Activated T-cell treated with anti-CD3 and anti-CD28 coated beads, Interleukin-2, amount 50 U/mL, for 72 hours (primary cell): ENCODE measurements around the gene CROCC2. TPM values are rescaled to one million over a fixed set of nuclear protein-coding genes. Genes with fewer than 3 reads are reported as not detected.

ENCODE experiments used
- ATAC-seq, 2 donors: fragments of 150-1000 bp; cut with Tn5 transposase; replicated peaks in 1 of 2; 2 replicates each; pipeline ENCODE4 v1.10.0; 2021; ENCODE audit warnings: moderate library complexity in 2 of 2, mild to moderate bottlenecking in 1 of 2
- DNase-seq, 2 donors: peaks; one replicate each; pipeline ENCODE4 v3.0.0; 2021 to 2022; ENCODE audit warnings: mixed read lengths in 1 of 2
- H3K27ac Mint-ChIP-seq: one replicate; pipeline ENCODE4 v1.8.0; 2022; ENCODE audit warnings: mild to moderate bottlenecking, moderate library complexity, mixed read lengths
- H3K27me3 Mint-ChIP-seq: one replicate; pipeline ENCODE4 v1.8.0; 2022; ENCODE audit warnings: low read depth, mixed read lengths
- H3K36me3 Mint-ChIP-seq, 2 donors: one replicate each; pipeline ENCODE4 v1.8.0; 2022; ENCODE audit warnings: mixed read lengths in 2 of 2, mild to moderate bottlenecking in 1 of 2; ENCODE audit not compliant: insufficient read depth in 2 of 2
- H3K4me1 Mint-ChIP-seq: one replicate; pipeline ENCODE4 v1.8.0; 2022; ENCODE audit warnings: low read depth, mixed read lengths
- H3K4me3 Mint-ChIP-seq, 2 donors: one replicate each; pipeline ENCODE4 v1.8.0; 2022; ENCODE audit warnings: mild to moderate bottlenecking in 2 of 2, mixed read lengths in 2 of 2, moderate library complexity in 2 of 2
- H3K9me3 Mint-ChIP-seq, 2 donors: one replicate each; pipeline ENCODE4 v1.8.0; 2022; ENCODE audit warnings: mixed read lengths in 2 of 2
- total RNA-seq, 2 donors: library from RNA; stranded (reverse); gene quantifications; one replicate each; pipeline ENCODE4 v1.2.3, GENCODE V29; 2022

Gene CROCC2
- total RNA-seq, 2 donors from 2014 or later = not detected

DNA sequence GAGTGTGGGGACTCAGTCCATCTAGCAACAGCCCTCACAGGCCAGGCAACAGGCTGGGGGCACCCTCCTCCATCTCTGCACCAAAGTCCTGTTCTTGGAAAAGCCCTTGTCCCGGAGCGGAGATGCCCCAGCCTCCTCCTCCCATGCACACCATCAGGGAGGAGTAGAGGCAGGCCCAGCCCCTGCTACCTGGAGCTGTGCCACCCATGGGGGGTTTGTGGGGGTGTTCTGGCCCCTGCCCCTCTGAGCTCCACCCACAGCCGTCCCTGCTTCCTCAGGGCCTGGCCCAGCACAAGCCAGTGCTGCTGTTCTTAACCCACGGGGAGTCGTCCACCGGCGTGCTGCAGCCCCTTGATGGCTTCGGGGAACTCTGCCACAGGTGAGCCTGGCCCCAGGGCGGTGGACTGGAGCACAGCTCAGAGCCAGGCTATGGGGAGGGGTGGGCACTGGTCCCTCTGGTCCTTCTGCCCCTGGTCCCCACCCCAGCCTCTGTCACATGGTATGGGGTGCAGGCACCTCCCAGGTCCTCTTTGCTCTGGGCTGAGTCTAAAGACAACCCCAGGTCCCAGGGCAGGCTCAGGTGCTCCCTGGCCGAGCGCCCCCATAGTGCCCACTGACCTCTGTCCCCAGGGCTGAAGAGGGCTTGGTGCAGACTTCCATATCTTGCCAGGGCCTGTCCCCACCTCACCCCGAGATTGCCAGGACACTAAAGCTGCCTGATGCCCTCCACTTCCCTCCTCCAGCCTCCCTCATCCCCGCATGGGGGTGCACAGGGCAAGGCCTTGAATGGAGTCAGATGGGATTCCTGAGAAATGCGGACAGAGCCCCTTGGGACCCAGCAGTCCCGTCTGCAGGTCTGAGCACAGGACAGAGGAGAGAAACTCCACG is 34.8 kb upstream of the CROCC2 start:
- ATAC-seq (no peak), DNase-seq (no peak)
- Mint-ChIP-seq H3K9me3 (no peaks in the 10 kb centered on the region), H3K27ac (no peak overlapping the region), H3K4me1 (no peaks in the 10 kb centered on the region), H3K27me3 (no peaks in the 10 kb centered on the region), H3K4me3 (no peak overlapping the region), H3K36me3 (no peaks in the 10 kb centered on the region)

DNA sequence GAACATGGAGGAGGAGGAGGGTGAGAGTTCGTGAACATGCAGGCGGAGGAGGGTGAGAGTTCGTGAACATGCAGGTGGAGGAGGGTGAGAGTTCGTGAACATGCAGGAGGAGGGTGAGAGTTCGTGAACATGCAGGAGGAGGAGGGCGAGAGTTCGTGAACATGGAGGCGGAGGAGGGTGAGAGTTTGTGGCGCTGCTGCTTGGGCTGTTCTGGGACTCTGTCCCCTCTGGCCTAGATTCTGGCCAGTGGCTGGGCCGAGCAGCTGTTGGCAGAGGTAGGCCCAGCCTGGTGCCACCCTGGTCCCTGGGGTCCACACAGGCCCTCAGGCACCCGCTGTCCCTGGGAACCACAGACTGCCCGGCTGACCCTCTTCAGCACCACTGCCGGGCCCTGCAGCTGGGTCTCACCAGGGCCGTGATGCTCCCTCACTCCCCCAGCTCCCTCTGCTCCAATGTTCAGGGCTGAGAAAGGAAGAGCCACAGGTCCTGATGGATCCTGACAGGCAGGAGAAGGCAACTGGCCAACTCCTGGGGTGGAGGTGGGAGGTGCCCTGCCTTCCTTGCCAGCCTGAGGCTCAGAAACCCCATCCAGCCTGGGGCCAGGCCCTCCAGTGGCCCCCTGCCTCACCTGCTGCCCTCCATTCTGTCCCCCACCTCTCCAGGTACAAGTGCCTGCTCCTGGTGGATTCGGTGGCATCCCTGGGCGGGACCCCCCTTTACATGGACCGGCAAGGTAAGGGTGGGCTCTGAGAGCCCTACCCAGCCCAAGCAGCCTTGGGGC is 33.6 kb upstream of the CROCC2 start:
- ATAC-seq (no peak), DNase-seq (no peak)
- no peaks in the 10 kb centered on the region for H3K36me3 Mint-ChIP-seq
- no peak overlapping the region for H3K27ac Mint-ChIP-seq
- H3K4me1 Mint-ChIP-seq = no peaks in the 10 kb centered on the region
- no peaks in the 10 kb centered on the region for H3K27me3 Mint-ChIP-seq
- H3K4me3 Mint-ChIP-seq = no peak overlapping the region
- H3K9me3 Mint-ChIP-seq = no peaks in the 10 kb centered on the region

DNA sequence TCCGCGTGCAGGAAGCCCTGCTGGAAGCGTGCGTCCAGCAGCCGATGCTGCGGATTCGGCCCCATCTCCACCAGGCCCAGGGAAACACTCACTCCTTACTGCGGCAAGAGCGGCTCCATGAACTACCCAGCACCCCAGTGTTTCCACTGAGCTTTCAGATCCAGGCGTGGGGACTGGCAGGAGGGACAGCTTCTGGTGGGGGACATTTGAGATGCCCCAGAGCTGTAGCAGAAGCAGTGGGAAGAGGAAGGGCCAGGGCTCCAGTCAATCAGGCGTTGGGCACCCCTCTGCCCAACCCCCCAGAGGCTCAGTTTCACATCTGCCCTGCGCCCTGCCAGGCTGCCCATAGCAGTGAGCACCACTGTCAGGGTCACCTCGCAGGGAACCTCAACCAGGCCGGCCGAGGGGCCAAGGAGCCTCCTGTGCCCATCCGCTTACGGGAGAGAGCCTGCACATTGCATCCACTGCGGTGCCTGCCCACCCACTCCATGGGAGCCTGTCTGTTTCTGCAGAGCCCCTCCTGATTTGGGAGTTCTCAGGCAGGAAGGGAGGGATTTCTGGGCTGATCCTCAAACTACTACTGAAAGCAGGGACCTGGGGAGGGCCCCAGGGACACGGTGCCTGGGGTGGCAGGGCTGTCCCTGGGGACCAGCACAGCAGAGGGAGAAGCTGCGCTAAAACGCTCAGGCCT is 32.9 kb upstream of the CROCC2 start:
- Mint-ChIP-seq H3K4me1 (no peaks in the 10 kb centered on the region), H3K36me3 (no peaks in the 10 kb centered on the region), H3K4me3 (no peak overlapping the region), H3K27me3 (no peaks in the 10 kb centered on the region), H3K27ac (no peak overlapping the region), H3K9me3 (no peaks in the 10 kb centered on the region)
- ATAC-seq (no peak), DNase-seq (no peak)

DNA sequence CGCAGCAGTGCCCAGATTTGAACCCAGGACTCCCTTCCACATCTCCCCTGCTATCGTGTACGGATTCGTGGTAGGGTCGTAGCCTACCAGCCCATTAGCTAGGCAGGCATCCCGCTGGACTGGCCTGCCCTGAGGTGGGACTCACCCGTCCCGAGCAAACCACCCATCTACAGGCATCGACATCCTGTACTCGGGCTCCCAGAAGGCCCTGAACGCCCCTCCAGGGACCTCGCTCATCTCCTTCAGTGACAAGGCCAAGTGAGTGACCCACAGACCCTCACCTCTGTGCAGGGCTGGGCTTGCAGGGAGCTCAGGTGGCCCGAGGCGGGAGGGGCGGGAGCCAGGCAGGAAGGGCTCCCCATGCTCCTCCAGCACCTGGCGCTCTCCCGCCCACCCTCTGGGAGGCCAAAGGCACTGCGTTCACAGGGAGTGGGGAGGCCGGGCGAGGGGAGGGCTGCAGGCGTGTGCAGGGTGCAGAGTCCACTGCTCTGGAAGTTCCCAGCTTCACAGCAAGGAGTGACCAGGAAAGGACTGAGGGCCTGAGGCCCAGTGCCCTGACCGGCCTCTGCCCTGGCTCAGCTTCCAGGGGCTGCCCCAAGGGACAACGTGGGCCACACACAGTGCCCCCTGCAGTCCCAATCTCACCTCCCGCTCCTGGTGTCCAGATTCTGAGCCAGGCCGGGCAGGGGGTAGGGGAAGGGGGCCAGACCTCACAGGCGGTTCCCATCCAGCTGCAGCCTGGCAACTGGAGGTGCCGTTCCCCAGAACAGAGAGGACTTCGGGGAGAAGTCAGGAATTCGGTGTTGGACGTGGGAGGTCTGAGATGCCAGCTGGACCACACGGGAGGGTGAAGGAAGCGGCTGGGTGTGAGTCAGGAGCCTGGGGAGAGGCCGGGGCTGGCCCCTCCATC is 32.1 kb upstream of the CROCC2 start:
- H3K9me3 Mint-ChIP-seq = no peaks in the 10 kb centered on the region
- no peak for ATAC-seq
- no peaks in the 10 kb centered on the region for H3K4me1 Mint-ChIP-seq
- H3K36me3 Mint-ChIP-seq = no peaks in the 10 kb centered on the region
- H3K27ac Mint-ChIP-seq = no peak overlapping the region
- no peak for DNase-seq
- no peaks in the 10 kb centered on the region for H3K27me3 Mint-ChIP-seq
- H3K4me3 Mint-ChIP-seq = no peak overlapping the region

DNA sequence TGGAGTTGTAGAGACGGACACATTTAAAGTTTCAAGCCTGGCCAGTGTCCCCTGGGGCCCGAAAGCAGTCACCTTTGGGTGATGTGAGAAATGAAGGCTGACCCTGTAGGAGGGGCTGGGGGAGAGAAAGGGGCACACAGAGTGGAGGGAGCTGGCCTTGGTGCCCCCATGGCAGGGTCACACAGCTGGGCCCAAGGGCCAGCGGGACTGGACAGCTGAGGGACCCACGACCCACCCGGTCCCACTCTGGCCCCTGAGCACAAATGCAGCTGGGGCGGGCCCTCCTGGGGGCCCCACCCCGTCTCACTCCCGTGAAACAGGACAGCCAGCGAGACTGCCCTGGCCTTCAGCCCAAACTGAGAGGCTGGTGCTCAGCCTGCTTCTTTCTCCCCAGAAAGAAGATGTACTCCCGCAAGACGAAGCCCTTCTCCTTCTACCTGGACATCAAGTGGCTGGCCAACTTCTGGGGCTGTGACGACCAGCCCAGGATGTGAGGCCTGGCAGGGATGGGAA is 31.4 kb upstream of the CROCC2 start:
- ATAC-seq = no peak
- Mint-ChIP-seq H3K36me3 (no peaks in the 10 kb centered on the region), H3K27me3 (no peaks in the 10 kb centered on the region), H3K4me3 (no peak overlapping the region), H3K27ac (no peak overlapping the region), H3K9me3 (no peaks in the 10 kb centered on the region), H3K4me1 (no peaks in the 10 kb centered on the region)
- no peak for DNase-seq

DNA sequence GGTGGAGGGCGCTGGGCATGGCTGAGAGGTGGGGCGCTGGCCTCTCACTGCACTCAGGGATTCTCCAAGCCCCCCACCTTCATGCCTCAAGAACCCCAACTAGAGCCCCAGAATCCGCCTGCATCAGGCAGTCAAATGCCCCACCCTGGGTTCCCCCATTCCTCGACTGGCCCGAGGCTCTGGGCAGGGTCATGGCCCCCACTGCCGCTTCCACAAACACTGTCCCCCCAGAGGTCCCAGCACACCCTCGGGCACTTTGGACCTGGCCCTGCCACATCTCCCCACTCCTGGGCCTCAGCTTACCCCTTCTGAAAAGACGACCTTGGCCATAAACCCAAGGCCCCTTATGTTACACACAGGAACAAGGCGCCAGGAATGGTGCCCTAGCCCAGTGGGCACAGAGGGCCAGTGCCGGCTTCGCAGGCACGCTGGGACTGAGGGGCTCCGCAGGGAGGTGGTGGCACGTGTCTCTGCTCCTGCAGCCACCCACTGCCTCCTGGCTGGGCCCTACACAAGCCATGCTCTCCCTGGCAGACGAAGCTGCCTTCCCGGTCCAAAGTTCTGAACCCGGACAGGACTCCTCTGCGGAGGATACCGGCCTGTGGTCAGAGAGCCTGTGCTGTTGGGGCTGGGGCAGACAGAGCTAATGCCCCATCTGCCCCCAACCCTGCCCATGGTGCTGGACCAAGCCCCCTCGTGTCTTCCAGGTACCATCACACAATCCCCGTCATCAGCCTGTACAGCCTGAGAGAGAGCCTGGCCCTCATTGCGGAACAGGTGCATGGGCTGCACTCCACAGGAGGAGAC is 30.7 kb upstream of the CROCC2 start:
- no peaks in the 10 kb centered on the region for H3K4me1 Mint-ChIP-seq
- H3K36me3 Mint-ChIP-seq = no peaks in the 10 kb centered on the region
- no peak overlapping the region for H3K27ac Mint-ChIP-seq
- H3K27me3 Mint-ChIP-seq = no peaks in the 10 kb centered on the region
- DNase-seq = no peak
- H3K4me3 Mint-ChIP-seq = no peak overlapping the region
- ATAC-seq = no peak
- no peaks in the 10 kb centered on the region for H3K9me3 Mint-ChIP-seq

DNA sequence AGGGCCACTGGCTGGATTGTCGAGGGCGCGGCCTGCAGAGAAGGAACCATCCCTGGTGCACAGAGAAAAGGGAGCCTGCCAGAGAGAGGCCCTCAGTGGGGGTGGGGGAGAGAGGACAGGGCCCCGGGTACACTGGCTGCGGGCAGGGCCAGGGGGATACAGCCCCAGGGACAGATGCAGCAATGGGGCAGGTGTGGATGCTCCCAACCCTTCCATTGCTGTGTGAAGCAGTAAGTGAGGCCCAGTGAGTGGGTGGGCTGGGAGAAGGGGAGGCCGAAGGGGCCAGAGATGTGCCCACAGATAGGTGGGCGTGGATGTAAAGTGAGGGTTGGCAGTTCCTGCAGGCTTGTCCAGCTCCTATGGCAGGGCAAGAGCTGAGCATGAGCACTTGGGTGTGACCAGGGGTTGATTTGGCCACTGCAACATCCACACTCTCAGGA is 30.1 kb upstream of the CROCC2 start:
- Mint-ChIP-seq H3K4me3 (no peak overlapping the region), H3K9me3 (no peaks in the 10 kb centered on the region), H3K27me3 (no peaks in the 10 kb centered on the region), H3K4me1 (no peaks in the 10 kb centered on the region), H3K36me3 (no peaks in the 10 kb centered on the region), H3K27ac (no peak overlapping the region)
- DNase-seq (no peak), ATAC-seq (no peak)

DNA sequence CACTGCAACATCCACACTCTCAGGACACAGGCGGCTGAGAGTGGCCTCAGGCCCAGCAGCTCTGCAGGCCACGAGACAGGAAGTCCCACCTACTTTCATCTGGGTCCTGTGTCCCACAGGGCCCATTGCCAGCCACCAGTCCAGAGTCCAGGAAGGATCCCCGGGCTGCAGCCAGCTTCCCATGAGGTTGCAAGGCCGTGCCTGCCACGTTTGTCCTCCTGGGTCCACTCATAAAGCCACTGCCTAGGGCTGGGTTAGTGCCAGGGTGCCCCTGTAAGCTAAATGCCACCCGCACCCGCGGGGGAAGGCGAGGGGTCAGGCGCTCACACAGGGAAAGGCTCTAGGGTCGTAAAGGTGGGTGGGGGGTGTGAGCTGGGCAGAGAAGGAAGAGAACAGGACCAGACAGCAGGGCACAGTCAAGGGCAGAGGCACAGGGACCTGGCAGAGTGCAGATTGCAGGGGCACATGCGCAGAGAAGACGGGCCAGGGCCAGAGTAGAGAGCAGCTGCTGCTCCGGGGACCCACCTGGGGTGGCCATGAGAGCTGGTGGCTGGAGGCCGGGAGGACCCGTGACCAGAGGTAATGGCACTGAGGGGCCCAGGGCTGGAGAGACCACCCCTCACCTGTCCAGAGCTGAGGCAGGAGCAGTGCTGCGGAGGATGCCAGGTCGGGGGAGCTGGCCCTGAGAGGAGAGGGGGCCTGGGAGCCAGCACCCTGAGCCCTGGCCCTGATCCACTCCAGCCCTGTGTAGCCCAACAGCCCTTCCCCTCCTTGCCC is 29.5 kb upstream of the CROCC2 start:
- H3K27me3 Mint-ChIP-seq = no peaks in the 10 kb centered on the region
- no peak overlapping the region for H3K4me3 Mint-ChIP-seq
- no peaks in the 10 kb centered on the region for H3K4me1 Mint-ChIP-seq
- no peak for ATAC-seq
- no peaks in the 10 kb centered on the region for H3K9me3 Mint-ChIP-seq
- no peak for DNase-seq
- H3K36me3 Mint-ChIP-seq = no peaks in the 10 kb centered on the region
- no peak overlapping the region for H3K27ac Mint-ChIP-seq

DNA sequence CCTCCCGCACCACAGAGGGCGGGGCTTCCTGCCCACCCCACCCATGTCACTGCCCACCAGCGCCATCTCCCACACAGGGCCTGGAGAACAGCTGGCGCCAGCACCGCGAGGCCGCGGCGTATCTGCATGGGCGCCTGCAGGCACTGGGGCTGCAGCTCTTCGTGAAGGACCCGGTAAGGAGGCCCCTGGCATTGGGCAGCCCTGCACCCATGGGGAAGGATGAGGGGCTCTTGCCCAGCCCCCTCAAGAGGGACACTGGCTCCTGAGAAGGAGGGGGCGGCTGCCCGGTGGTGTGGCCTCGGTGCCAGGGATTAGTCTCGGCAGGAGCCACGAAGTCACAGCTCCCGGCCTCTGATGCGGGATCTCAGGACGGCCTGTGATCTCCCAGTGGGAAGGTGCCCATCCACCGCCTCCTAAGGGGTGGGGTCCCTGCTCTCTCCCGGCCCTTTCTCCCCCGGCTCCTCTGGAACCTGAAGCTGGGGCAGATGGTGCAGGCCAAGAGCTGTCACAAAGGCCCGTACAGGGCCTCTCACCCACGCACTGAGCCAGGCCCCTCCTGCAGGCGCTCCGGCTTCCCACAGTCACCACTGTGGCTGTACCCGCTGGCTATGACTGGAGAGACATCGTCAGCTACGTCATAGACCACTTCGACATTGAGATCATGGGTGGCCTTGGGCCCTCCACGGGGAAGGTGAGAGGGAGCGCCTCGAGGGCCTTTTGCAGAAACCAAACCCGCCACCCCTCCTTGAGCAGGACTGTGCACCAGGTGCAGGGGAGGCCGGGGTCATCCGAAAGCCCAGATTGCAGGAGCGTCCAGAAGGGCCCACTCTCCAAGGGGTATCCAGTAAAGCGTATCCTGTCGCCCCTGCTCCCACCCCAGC is 28.4 kb upstream of the CROCC2 start:
- H3K27me3 Mint-ChIP-seq = no peaks in the 10 kb centered on the region
- no peaks in the 10 kb centered on the region for H3K9me3 Mint-ChIP-seq
- no peak overlapping the region for H3K27ac Mint-ChIP-seq
- no peaks in the 10 kb centered on the region for H3K4me1 Mint-ChIP-seq
- H3K36me3 Mint-ChIP-seq = no peaks in the 10 kb centered on the region
- ATAC-seq (no peak), DNase-seq (no peak)
- no peak overlapping the region for H3K4me3 Mint-ChIP-seq

DNA sequence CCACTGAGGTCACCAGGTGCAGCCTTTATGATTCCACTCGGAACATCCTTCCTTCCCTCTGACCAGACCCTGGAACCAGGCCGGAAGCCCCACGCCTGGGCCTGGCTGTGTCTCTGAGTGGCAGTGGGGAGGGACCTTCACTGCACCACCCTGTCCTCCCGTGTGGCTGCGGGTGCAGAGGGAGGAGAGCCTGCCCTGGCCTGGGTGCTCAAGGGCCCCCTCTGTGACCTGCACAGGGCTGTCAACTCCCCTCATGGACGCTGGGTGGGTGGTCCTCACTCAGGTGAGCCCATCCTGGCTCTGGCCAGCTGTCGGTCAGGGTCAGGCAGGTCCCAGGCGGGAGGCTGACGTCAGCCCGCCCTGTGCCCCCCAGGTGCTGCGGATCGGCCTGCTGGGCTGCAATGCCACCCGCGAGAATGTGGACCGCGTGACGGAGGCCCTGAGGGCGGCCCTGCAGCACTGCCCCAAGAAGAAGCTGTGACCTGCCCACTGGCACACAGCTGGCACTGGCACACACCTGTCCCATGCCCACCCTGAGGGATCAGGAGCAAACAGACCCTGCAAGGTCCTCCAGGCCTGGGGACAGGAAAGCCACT is 27.7 kb upstream of the CROCC2 start:
- Mint-ChIP-seq H3K36me3 (no peaks in the 10 kb centered on the region), H3K4me1 (no peaks in the 10 kb centered on the region)

More for the DNA sequence above, 27.7 kb upstream of the CROCC2 start:
- DNase-seq (no peak), ATAC-seq (no peak)
- Mint-ChIP-seq H3K4me3 (no peak overlapping the region), H3K27ac (no peak overlapping the region), H3K9me3 (no peaks in the 10 kb centered on the region), H3K27me3 (no peaks in the 10 kb centered on the region)
